GM12878 (cell line): ENCODE data around the gene SAAL1. TPM values are rescaled to one million over a fixed set of nuclear protein-coding genes. Genes with fewer than 3 reads are reported as not detected.

Experiments used
- ATAC-seq: fragments of 200-7000 bp; cut with Tn5 transposase; 3 replicates; pipeline ENCODE4 v1.9.1; 2020; ENCODE audit warnings: mild to moderate bottlenecking, moderate library complexity
- BruUV-seq: library from RNA; stranded (reverse); fragments of 400-500 nt; replicated peaks from 2 replicates; lab custom pipeline; 2021; lab: Mats Ljungman, UMichigan
- CTCF ChIA-PET: fragments of 300-600 bp; sonication (Branson Sonifier 250); formaldehyde crosslinking; extraction: SDS; loops from one replicate; lab custom pipeline; 2021; ENCODE audit warnings: inconsistent platforms; lab: Yijun Ruan, JAX
- POLR2A ChIA-PET: fragments of 350-600 bp; formaldehyde crosslinking; extraction: SDS; loops from one replicate; lab custom pipeline; 2021; ENCODE audit warnings: inconsistent platforms; lab: Charles Lee
- RAD21 ChIA-PET: fragments of 300-600 bp; sonication (Branson Sonifier 250); formaldehyde crosslinking; loops from one replicate; lab custom pipeline; 2023; ENCODE audit warnings: antibody characterized with exemption; ENCODE audit not compliant: unreplicated experiment; lab: Charles Lee
- SMC1A ChIA-PET: fragments of 300-600 bp; sonication (Branson Sonifier 250); formaldehyde crosslinking; loops from one replicate; lab custom pipeline; 2023; ENCODE audit not compliant: unreplicated experiment, uncharacterized antibody; lab: Charles Lee
- DNase-seq: peaks from one replicate; pipeline ENCODE4 v3.0.0-alpha.2; 2011; ENCODE audit warnings: low read depth, low spot score
- FAIRE-seq: peaks from 3 replicates; lab custom pipeline; 2011; peaks lifted over from hg19 to GRCh38; lab: Jason Lieb, UNC
- H2AFZ ChIP-seq: 2 replicates; pipeline ENCODE4 v1.6.0; 2011; ENCODE audit warnings: low read depth, low read length, control low read depth; ENCODE audit not compliant: control insufficient read depth
- H3K27ac ChIP-seq: 2 replicates; pipeline ENCODE4 v1.5.1; 2011; ENCODE audit warnings: control low read depth; ENCODE audit not compliant: control insufficient read depth, insufficient read depth
- H3K27me3 ChIP-seq, 2 experiments: replicated peaks in 1 of 2; 2 replicates each; pipeline versions ENCODE4 v1.6.0 to v1.6.1; 2011; ENCODE audit warnings: low read length in 1 of 2; ENCODE audit not compliant: control insufficient read depth in 2 of 2, insufficient read depth in 2 of 2
- H3K36me3 ChIP-seq, 2 experiments: 2 replicates each; pipeline ENCODE4 v1.5.1; 2011; ENCODE audit warnings: low read length in 1 of 2; ENCODE audit not compliant: control insufficient read depth in 2 of 2, insufficient read depth in 2 of 2
- H3K4me1 ChIP-seq: 2 replicates; pipeline ENCODE4 v1.6.1; 2011; ENCODE audit warnings: mild to moderate bottlenecking, low read length, moderate library complexity, mixed read lengths; ENCODE audit not compliant: control insufficient read depth, insufficient read depth
- H3K4me2 ChIP-seq: 2 replicates; pipeline ENCODE4 v1.6.0; 2011; ENCODE audit warnings: control low read depth; ENCODE audit not compliant: control insufficient read depth, insufficient read depth
- H3K4me3 ChIP-seq: fragments of 200-600 bp; sonication (generic); 2 replicates; pipeline ENCODE4 v1.5.1; 2016
- H3K79me2 ChIP-seq: 2 replicates; pipeline ENCODE4 v1.6.0; 2011; ENCODE audit warnings: low read length; ENCODE audit not compliant: control insufficient read depth, insufficient read depth
- H3K9ac ChIP-seq: 2 replicates; pipeline ENCODE4 v1.8.0; 2011; ENCODE audit warnings: low read length, control low read depth, mixed read lengths; ENCODE audit not compliant: control insufficient read depth, insufficient read depth
- H3K9me3 ChIP-seq: replicated peaks from 3 replicates; pipeline ENCODE4 v1.5.1; 2011; ENCODE audit warnings: mild to moderate bottlenecking, low read length; ENCODE audit not compliant: control insufficient read depth, insufficient read depth
- H4K20me1 ChIP-seq: 2 replicates; pipeline ENCODE4 v1.6.0; 2011; ENCODE audit not compliant: control insufficient read depth, insufficient read depth
- BACH1 ChIP-seq: fragments of 450-650 bp; IDR thresholded peaks from 2 replicates; pipeline ENCODE4 v1.6.1; 2017; ENCODE audit warnings: mild to moderate bottlenecking, borderline replicate concordance
- CREB1 ChIP-seq: IDR thresholded peaks from 2 replicates; pipeline ENCODE4 v1.6.1; 2012; ENCODE audit warnings: low read depth, mild to moderate bottlenecking, inconsistent platforms
- E2F8 ChIP-seq: fragments of 450-650 bp; IDR thresholded peaks from 2 replicates; pipeline ENCODE4 v1.6.1; 2018; ENCODE audit warnings: mild to moderate bottlenecking, low read depth, moderate library complexity; ENCODE audit not compliant: partially characterized antibody
- IKZF1 ChIP-seq: fragments of 450-650 bp; conservative IDR thresholded peaks from 2 replicates; pipeline ENCODE4 v1.6.1; 2017; ENCODE audit warnings: antibody characterized with exemption, mild to moderate bottlenecking
- IKZF2 ChIP-seq, 2 experiments: fragments of 450-650 bp; IDR thresholded peaks; 2 replicates each; pipeline ENCODE4 v1.6.1; 2017; ENCODE audit warnings: mild to moderate bottlenecking in 2 of 2, moderate library complexity in 2 of 2
- IRF5 ChIP-seq: fragments of 450-650 bp; IDR thresholded peaks from 2 replicates; pipeline ENCODE4 v1.6.1; 2017; ENCODE audit warnings: borderline replicate concordance
- JUND ChIP-seq: IDR thresholded peaks from 2 replicates; pipeline ENCODE4 v1.6.1; 2012; ENCODE audit warnings: low read depth, mild to moderate bottlenecking, low read length, improper control_type of control experiment, moderate library complexity
- KLF5 ChIP-seq: fragments of 450-650 bp; IDR thresholded peaks from 2 replicates; pipeline ENCODE4 v1.6.1; 2014; ENCODE audit warnings: mild to moderate bottlenecking; ENCODE audit not compliant: partially characterized antibody
- POLR2A ChIP-seq: IDR thresholded peaks from 2 replicates; pipeline ENCODE4 v1.6.1; 2011; ENCODE audit warnings: low read depth, mild to moderate bottlenecking, low read length
- RAD51 ChIP-seq: fragments of 450-650 bp; IDR thresholded peaks from 2 replicates; pipeline ENCODE4 v1.6.1; 2016; ENCODE audit warnings: moderate library complexity, mild to moderate bottlenecking, inconsistent platforms
- STAT3 ChIP-seq: IDR thresholded peaks from 2 replicates; pipeline ENCODE4 v1.6.1; 2011; ENCODE audit warnings: low read depth, low read length, improper control_type of control experiment
- TAF1 ChIP-seq: IDR thresholded peaks from 2 replicates; pipeline ENCODE4 v1.6.1; 2011; ENCODE audit warnings: mild to moderate bottlenecking, low read depth, low read length, borderline replicate concordance
- ZNF24 ChIP-seq: fragments of 450-650 bp; IDR thresholded peaks from 2 replicates; pipeline ENCODE4 v1.6.1; 2017; ENCODE audit warnings: antibody characterized with exemption, mild to moderate bottlenecking
- WGBS: methylation state at CpG from one replicate; pipeline ENCODE4 v1.1.6; 2016; ENCODE audit warnings: low lambda C conversion rate; ENCODE audit not compliant: insufficient replicate concordance, insufficient coverage; ENCODE audit errors: missing lambda C conversion rate; 5-methylcytosine and 5-hydroxymethylcytosine counted together
- in situ Hi-C: fragments of 300-500 bp; cut with MboI; formaldehyde crosslinking; loops from 9 replicates; pipeline ENCODE4 v1.14.3; 2018; ENCODE audit warnings: mixed read lengths
- intact Hi-C: fragments of 100-400 bp; cut with micrococcal nuclease; formaldehyde crosslinking; loops from one replicate; pipeline ENCODE4 v1.14.2; 2022; ENCODE audit not compliant: unreplicated experiment
- polyA plus RNA-seq, 11 experiments: library from polyadenylated mRNA; depleted of rRNA in 4 of 11; unstranded in 6 of 11; stranded (reverse) in 5 of 11; fragments of >200 nt; fragmentation: Nextera tagmentation in 4 of 11; fragmentation: Illumina TruSeq in 1 of 11; extraction: Ambion mirVana in 4 of 11; extraction: Trizol in 1 of 11; gene quantifications; 1 replicate in 1 of 11; 2 replicates in 10 of 11; pipeline versions ENCODE4 v1.2.1 to v1.2.3, GENCODE V29; 2011 to 2016; ENCODE audit warnings: inconsistent platforms in 2 of 11, missing spikeins in 2 of 11, low read depth in 1 of 11
- total RNA-seq, 4 experiments: library from RNA; depleted of rRNA in 3 of 4; stranded (reverse); fragments of >200 nt in 3 of 4; fragmentation: Illumina TruSeq in 1 of 4; extraction: Trizol in 1 of 4; gene quantifications; 2 replicates each; pipeline versions ENCODE4 v1.2.1 to v1.2.3, GENCODE V29; 2013 to 2021
- TF ChIP-seq, protein P1 (sequence below): IDR thresholded peaks from 2 replicates; pipeline ENCODE4 v1.6.1; 2011; ENCODE audit warnings: low read depth, mild to moderate bottlenecking, low read length, moderate library complexity, borderline replicate concordance; ENCODE audit errors: extremely low read depth
- TF ChIP-seq, protein P2 (sequence below): IDR thresholded peaks from 2 replicates; pipeline ENCODE4 v1.6.1; 2012; ENCODE audit warnings: mild to moderate bottlenecking, low read depth, low read length

Gene SAAL1
- total and polyA plus RNA-seq, 10 of the 15 experiments (the other 5 are each of a cell fraction or from before 2014, with no cell fraction given): 26.3 to 59.4 (median 43.8) TPM

DNA sequence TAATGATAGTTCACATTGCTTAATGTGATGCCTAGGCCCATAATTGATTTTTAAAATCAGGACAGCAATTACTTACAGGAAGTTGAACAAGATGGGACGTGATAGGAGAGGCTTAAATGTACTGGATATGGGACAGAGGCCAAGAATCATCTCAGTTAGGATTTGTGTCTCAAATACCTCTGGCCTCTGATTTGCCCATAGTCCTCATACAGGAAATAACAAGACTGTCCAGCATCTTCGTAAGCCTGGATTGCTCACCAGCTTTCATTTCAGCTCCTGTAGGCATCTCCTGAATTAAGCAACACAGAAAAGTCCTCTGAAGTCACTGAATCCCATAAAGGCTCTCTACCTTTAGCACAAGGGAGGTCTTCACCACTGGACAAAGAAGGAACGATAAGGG lies 26.5 kb upstream of the SAAL1 start, which contains the start of gene MRGPRX3:
Gene MRGPRX3 (plus strand): TSS at position 231 of the 400 bp plus-strand sequence. CDS start 4,632 bp downstream, outside the sequence.
- POLR2A ChIA-PET: no interaction called here
- RAD21 ChIA-PET: no interaction called here
- Histone ChIP-seq H3K4me1 (no peaks in the 10 kb centered on the region), H2AFZ (no peak within 1 kb of the TSS), H3K36me3 (no peaks in the 10 kb centered on the region)
- TF ChIP-seq IKZF1 (no peak), IRF5 (no peak), RAD51 (no peak), IKZF2 (IDR thresholded peaks at IDR 0.05) (no peak), JUND (no peak), E2F8 (no peak), CREB1 (no peak), POLR2A (no peak), STAT3 (no peak), TAF1 (no peak), KLF5 (no peak), ZNF24 (no peak), BACH1 (no peak)
- TF ChIP-seq, protein P1, sequence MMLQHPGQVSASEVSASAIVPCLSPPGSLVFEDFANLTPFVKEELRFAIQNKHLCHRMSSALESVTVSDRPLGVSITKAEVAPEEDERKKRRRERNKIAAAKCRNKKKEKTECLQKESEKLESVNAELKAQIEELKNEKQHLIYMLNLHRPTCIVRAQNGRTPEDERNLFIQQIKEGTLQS: no peak
- TF ChIP-seq, protein P2, sequence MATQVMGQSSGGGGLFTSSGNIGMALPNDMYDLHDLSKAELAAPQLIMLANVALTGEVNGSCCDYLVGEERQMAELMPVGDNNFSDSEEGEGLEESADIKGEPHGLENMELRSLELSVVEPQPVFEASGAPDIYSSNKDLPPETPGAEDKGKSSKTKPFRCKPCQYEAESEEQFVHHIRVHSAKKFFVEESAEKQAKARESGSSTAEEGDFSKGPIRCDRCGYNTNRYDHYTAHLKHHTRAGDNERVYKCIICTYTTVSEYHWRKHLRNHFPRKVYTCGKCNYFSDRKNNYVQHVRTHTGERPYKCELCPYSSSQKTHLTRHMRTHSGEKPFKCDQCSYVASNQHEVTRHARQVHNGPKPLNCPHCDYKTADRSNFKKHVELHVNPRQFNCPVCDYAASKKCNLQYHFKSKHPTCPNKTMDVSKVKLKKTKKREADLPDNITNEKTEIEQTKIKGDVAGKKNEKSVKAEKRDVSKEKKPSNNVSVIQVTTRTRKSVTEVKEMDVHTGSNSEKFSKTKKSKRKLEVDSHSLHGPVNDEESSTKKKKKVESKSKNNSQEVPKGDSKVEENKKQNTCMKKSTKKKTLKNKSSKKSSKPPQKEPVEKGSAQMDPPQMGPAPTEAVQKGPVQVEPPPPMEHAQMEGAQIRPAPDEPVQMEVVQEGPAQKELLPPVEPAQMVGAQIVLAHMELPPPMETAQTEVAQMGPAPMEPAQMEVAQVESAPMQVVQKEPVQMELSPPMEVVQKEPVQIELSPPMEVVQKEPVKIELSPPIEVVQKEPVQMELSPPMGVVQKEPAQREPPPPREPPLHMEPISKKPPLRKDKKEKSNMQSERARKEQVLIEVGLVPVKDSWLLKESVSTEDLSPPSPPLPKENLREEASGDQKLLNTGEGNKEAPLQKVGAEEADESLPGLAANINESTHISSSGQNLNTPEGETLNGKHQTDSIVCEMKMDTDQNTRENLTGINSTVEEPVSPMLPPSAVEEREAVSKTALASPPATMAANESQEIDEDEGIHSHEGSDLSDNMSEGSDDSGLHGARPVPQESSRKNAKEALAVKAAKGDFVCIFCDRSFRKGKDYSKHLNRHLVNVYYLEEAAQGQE: no peak
- TF ChIP-seq, all 136 proteins: peak for 0
- Histone ChIP-seq H3K27me3 (no peaks in the 10 kb centered on the region), H3K79me2 (no peaks in the 10 kb centered on the region), H3K4me2 (no peak within 1 kb of the TSS), H3K4me3 (no peak within 1 kb of the TSS), H4K20me1 (no peaks in the 10 kb centered on the region), H3K9ac (no peak within 1 kb of the TSS), H3K27ac (no peak within 1 kb of the TSS), H3K9me3 (no peaks in the 10 kb centered on the region)
- intact Hi-C loops: no loop called here
- ATAC-seq: no peak
- no peak for FAIRE-seq
- in situ Hi-C loops: no loop called here
- no peak for DNase-seq
- 35% methylated on average over 3 of the region's 3 CpGs for WGBS
- ChIA-PET SMC1A (no interaction called here), CTCF (no interaction called here)
- BruUV-seq: no TSS peak
